Thyroid gland (tissue), 4 donors: ENCODE data around the gene CCDC14. TPM values are rescaled to one million over a fixed set of nuclear protein-coding genes. Genes with fewer than 3 reads are reported as not detected.

Experiments used
- DNase-seq, 2 donors: peaks; one replicate each; pipeline ENCODE4 v3.0.0-alpha.2; 2019
- H3K27ac ChIP-seq, 3 donors: fragments of 200-600 bp; sonication (generic); 1 replicate in 2 of 3; 2 replicates in 1 of 3; pipeline ENCODE4 v1.5.1; 2016 to 2019; ENCODE audit warnings: mild to moderate bottlenecking in 1 of 3, moderate library complexity in 1 of 3
- H3K27me3 ChIP-seq: fragments of 200-600 bp; sonication (generic); one replicate; pipeline ENCODE4 v1.5.1; 2019
- H3K36me3 ChIP-seq, 2 donors: fragments of 200-600 bp; sonication (generic); one replicate each; pipeline ENCODE4 v1.5.1; 2016 to 2019
- H3K4me1 ChIP-seq, 2 donors: fragments of 200-600 bp; sonication (generic); one replicate each; pipeline ENCODE4 v1.5.1; 2017 to 2019
- H3K4me3 ChIP-seq, 3 donors: fragments of 200-600 bp; sonication (generic); replicated peaks in 1 of 3; 1 replicate in 2 of 3; 2 replicates in 1 of 3; pipeline ENCODE4 v1.5.1; 2016; ENCODE audit warnings: mild to moderate bottlenecking in 1 of 3
- H3K9me3 ChIP-seq: fragments of 200-600 bp; sonication (generic); one replicate; pipeline ENCODE4 v1.5.1; 2017
- CTCF ChIP-seq, 6 experiments: fragments of 200-600 bp in 3 of 6; fragments of 450-650 bp in 3 of 6; sonication (generic) in 3 of 6; IDR thresholded peaks; one replicate each; pipeline ENCODE4 v1.5.1; 2016 to 2019; ENCODE audit warnings: antibody characterized with exemption in 6 of 6, mild to moderate bottlenecking in 2 of 6, inconsistent platforms in 1 of 6, moderate library complexity in 1 of 6
- POLR2A ChIP-seq, 2 donors: fragments of 450-650 bp; IDR thresholded peaks; one replicate each; pipeline ENCODE4 v1.6.1; 2017; ENCODE audit warnings: antibody characterized with exemption in 2 of 2, mild to moderate bottlenecking in 2 of 2, moderate library complexity in 1 of 2
- WGBS, 2 donors: methylation state at CpG; one replicate each; pipeline ENCODE4 v1.1.5; 2017; 5-methylcytosine and 5-hydroxymethylcytosine counted together
- intact Hi-C: fragments of 100-400 bp; cut with DNase I; formaldehyde crosslinking; loops from one replicate; pipeline ENCODE4 v1.15.1; 2023
- total RNA-seq, 4 donors: library from RNA; depleted of rRNA; stranded (reverse); fragments of >200 nt; gene quantifications; one replicate each; pipeline ENCODE4 v1.2.3, GENCODE V29; 2016

Gene CCDC14
- total RNA-seq, 4 donors from 2014 or later, result 22.2 to 46.6 (median 30.9) TPM

GRCh38 chr3:123872621-123873020, 88.4 kb downstream of the CCDC14 start:
- TF ChIP-seq CTCF (IDR thresholded peaks at IDR 0.05), result no peak
- TF ChIP-seq POLR2A (IDR thresholded peaks at IDR 0.05), result no peak
- H3K9me3 ChIP-seq, result no peaks in the 10 kb centered on the region
- H3K4me1 ChIP-seq, result no peaks in the 10 kb centered on the region
- 88% methylated on average over 1 of the region's 1 CpG for WGBS, 2 donors
- no peak overlapping the region for H3K27ac ChIP-seq
- no peaks in the 10 kb centered on the region for H3K36me3 ChIP-seq
- no peak for DNase-seq
- H3K27me3 ChIP-seq, result no peaks in the 10 kb centered on the region
- intact Hi-C loops, result no loop called here
- H3K4me3 ChIP-seq, result no peak overlapping the region

GRCh38 chr3:123871946-123872345, 89.1 kb downstream of the CCDC14 start:
- no peak for TF ChIP-seq CTCF (IDR thresholded peaks at IDR 0.05)
- no peak for TF ChIP-seq POLR2A (IDR thresholded peaks at IDR 0.05)
- no peak overlapping the region for H3K4me3 ChIP-seq
- no peaks in the 10 kb centered on the region for H3K27me3 ChIP-seq
- no peak overlapping the region for H3K27ac ChIP-seq
- H3K4me1 ChIP-seq, result no peaks in the 10 kb centered on the region
- H3K9me3 ChIP-seq, result no peaks in the 10 kb centered on the region
- 86 to 91% methylated on average over 1 of the region's 1 CpG for WGBS, 2 donors
- no peak for DNase-seq
- intact Hi-C loops, result no loop called here
- H3K36me3 ChIP-seq, result no peaks in the 10 kb centered on the region

GRCh38 chr3:123870033-123870432, 91.0 kb downstream of the CCDC14 start:
- Histone ChIP-seq H3K36me3 (no peaks in the 10 kb centered on the region), H3K4me1 (no peaks in the 10 kb centered on the region), H3K4me3 (no peak overlapping the region), H3K27me3 (no peaks in the 10 kb centered on the region), H3K9me3 (no peaks in the 10 kb centered on the region), H3K27ac (no peak overlapping the region)
- TF ChIP-seq POLR2A (IDR thresholded peaks at IDR 0.05) (no peak), CTCF (IDR thresholded peaks at IDR 0.05) (no peak)
- no peak for DNase-seq
- 90 to 91% methylated on average over 1 of the region's 1 CpG for WGBS, 2 donors
- intact Hi-C loops, result no loop called here

GRCh38 chr3:123869165-123869564, 91.9 kb downstream of the CCDC14 start:
- no peak for DNase-seq
- intact Hi-C loops, result no loop called here
- 53 to 57% methylated on average over 1 of the region's 1 CpG for WGBS, 2 donors
- no peaks in the 10 kb centered on the region for H3K4me1 ChIP-seq
- H3K4me3 ChIP-seq, result no peak overlapping the region
- no peaks in the 10 kb centered on the region for H3K9me3 ChIP-seq
- no peak overlapping the region for H3K27ac ChIP-seq
- no peaks in the 10 kb centered on the region for H3K27me3 ChIP-seq
- no peaks in the 10 kb centered on the region for H3K36me3 ChIP-seq
- TF ChIP-seq POLR2A (IDR thresholded peaks at IDR 0.05) (no peak), CTCF (IDR thresholded peaks at IDR 0.05) (no peak)

- 88 to 90% methylated on average over 4 of the region's 4 CpGs for WGBS, 2 donors
- no peak overlapping the region for H3K27ac ChIP-seq
- intact Hi-C loops, result no loop called here
- H3K36me3 ChIP-seq, result no peaks in the 10 kb centered on the region
- no peak overlapping the region for H3K4me3 ChIP-seq
- H3K27me3 ChIP-seq, result no peaks in the 10 kb centered on the region
- no peaks in the 10 kb centered on the region for H3K9me3 ChIP-seq
- TF ChIP-seq CTCF (IDR thresholded peaks at IDR 0.05) (no peak), POLR2A (IDR thresholded peaks at IDR 0.05) (no peak)
- no peak for DNase-seq
- no peaks in the 10 kb centered on the region for H3K4me1 ChIP-seq
Observed at GRCh38 chr3:123864706-123865105, 96.3 kb downstream of the CCDC14 start.

Other genes with a start within 250 kb of the CCDC14 start
- 10 to 100 TPM; 28.9 to 51.2 (median 37.4) TPM for gene MYLK, start 76.9 kb downstream of the CCDC14 start, total RNA-seq
- under 1 TPM in 1 of 4 donors, not detected in 3; 0.54 TPM for gene ROPN1, start 30.9 kb upstream of the CCDC14 start, total RNA-seq
- gene KALRN, start 72.1 kb upstream of the CCDC14 start, total RNA-seq, result 10 to 100 TPM; 38.4 to 77.5 (median 65.8) TPM